Hepatic stellate cell (primary cell): Measurements from ENCODE around the gene DYSF.

ENCODE experiments used
- DNase-seq: peaks from one replicate; pipeline ENCODE4 v3.0.0; 2011; ENCODE audit warnings: low spot score

The DYSF gene

DNA sequence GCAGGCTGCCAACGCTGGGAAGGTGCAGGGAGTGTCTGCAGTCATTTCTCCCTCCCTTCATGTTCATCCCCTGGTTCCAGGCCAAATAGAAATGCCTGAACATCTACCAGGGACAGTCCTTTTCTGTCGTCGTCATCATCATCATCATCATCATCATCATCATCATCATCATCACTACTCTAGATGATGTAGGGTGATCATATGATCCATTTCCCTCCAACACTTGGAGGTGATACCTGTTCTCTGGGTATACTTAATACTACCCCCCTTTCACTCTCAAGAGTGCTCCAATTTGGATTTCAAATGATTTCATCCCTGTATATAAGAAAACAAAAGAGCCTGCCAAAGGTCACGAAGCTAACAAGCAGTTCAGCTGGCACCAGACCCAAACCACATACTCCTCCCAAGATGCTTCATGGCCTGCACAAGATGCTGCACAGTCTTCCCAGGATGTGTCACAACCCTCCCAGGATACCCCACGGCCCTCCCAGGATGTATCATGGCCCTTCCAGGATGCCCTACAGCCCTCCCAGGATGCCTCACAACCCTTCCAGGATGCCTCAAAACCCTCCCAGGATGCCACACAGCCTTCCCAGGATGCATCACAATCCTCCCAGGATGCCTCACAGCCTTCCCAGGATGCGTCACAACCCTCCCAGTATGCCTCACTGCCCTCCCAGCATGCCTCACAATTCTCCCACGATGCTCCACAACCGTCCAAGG is 257.9 kb downstream of the DYSF start:
- peak; percentile 49 for DNase-seq

DNA sequence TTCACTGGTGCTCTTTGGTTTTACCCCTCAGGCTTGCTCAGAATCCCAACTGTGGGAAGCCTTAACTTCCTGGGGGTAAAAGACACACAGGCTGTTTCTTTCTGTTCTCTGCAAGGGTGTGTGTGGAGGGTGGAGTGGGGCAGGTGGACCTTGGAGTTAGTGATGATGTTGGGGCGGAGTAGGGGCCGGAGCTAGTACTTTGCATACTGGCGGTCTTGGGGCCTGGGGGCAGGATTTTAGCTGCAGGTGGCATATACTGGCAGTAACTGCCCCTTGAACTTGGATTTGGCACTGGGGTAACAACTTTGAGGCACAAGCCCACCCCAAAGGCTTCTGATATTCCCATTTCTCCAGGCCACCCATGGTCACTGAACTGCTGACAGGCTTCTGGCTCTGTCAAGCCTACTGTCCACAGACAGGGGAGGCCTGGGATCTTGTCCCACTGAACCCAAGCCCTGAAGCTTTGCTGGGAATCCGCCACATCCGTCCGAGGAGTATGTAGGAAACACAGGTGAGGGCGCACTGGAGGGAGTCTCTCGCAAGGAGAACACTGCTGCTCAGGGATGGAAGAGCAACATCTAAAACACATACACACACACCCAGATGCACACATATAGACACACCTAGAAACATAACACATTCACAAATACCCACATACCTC is 258.9 kb downstream of the DYSF start:
- DNase-seq: no peak

DNA sequence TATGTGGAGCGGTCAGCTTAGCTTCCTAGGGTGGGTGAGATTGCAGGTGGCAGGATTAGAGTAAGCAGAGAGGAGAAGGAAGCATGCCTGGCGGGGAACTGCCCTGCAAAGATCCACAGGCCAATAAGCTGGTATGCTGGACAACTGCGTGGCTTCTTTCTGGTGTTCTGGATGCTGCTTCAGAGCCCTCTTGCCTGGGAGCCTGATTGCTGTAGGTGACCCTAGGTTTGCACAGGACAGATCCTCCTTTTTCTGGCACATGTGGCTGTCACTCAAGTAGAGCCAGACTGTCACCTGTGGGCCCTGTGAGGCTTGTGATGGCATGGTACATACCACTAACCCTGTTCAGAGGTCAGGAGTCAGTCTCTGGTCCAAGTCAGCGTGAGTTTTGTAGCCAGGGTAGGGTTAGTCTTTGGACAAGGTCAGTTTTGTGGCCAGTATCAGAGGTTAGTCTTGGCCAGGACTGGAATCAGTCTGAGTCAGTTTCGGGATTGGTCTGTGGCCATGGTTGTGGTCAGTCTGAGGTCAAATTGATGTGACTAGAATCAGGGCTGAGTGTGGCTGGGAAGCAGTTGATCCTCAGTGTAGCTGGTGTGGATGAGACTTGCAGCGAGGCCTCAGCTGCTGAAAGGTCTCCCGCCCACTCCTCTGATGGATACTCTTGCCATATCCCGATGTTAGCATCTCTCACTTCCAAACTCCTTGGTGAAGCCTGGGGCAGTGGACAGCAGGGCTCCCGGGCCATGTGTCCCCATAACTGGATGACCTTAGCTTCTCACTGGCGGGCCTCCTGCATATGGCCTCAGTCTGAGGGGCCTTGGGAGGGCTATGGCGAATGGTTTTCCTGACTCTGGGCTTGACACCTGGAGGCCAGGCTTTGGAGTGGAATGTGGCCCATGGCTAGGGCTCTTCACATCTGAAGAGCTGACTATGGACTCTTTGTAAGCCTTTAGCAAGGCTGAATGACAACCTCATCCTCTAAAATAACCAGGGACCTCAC is 260.5 kb downstream of the DYSF start:
- DNase-seq: peak; percentile 67

DNA sequence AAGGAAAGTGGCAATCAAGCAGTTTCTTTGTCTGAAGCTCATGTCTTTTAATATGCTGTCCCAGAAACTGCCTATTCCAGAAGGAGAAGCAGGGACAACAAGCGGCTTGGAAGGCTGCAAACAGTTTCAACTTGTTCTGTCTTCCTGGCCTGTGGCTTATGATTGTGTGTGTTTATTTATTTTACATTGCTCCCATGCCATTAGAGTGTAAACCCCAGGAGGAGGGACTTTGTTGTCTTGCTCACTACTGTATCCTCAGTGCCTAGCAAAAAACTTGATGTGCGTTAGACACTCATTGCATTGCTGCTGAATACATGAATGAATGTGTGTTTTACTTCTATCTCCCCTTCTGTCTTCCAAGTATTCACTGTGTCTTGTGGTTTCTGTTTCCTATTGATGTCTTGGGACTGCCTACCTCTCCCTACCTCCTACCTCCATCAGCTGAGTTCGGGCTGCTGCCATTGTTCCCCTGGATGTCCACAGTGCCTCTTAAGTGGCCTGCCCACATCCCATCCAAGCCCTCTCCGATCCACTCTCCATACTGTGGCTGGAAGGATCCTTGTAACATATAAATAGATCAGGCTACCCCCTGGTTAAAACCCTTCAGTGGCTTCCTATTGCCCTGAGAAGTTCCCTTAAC is 261.4 kb downstream of the DYSF start:
- no peak for DNase-seq

DNA sequence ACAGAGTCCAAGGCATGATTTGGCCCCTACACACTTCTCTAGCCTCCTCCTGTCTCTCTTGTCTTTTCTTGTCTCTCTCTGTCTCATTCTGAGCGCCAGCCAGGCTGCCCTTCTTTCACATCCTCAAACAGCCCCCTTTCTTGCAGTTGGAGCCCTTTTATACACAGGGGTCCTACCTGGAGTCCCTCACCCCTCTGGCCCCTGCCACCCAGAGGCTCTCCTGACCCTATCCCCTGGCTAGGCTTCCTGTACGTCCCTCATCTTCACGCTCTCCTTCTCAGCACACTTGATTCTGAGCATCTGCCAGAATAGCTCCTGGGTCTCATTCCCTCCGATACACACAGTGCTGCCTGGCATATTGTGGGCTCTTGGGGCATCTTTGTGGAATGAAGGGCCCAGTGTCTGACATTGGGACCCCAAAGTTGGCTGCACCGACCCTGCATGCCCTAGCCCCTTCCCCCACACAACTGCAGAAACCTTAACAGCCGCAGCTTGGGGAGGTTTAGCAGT is 261.9 kb downstream of the DYSF start:
- DNase-seq: no peak

DNA sequence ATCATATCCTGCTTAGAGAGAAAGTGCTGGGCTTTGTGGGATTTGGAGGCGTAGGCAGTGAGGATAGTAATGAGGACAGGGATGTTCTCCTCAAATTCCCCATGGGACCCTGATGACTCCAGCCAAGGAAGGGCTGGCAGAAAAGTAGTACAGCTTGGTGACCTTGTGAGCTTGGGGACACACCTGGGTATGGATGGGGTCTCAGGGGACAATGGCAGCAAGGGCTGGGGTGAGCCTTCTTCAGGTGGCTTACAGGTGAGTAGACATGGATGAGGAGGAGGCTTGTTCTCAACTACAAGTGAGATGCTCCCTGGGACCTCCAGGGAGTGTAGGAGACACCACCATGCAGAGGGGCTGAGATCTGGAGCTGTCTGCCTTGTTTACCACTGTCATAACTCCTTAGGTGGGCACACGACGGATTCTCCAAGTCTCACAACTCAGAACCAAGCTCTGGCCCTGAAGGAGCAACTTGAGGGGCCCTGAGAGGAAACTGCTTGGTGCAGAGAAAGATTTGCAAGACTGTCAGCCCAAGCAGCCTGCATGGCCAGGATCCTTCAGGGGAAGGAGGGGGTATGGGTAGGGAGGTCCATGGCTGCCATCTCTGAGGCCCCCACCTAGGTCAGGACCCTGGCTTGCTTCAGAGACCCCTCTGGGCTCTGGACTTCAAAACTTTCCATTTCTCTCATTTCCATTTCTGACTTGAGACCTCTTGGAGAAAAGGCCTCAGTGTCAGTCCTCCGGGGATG is 262.8 kb downstream of the DYSF start:
- no peak for DNase-seq

DNA sequence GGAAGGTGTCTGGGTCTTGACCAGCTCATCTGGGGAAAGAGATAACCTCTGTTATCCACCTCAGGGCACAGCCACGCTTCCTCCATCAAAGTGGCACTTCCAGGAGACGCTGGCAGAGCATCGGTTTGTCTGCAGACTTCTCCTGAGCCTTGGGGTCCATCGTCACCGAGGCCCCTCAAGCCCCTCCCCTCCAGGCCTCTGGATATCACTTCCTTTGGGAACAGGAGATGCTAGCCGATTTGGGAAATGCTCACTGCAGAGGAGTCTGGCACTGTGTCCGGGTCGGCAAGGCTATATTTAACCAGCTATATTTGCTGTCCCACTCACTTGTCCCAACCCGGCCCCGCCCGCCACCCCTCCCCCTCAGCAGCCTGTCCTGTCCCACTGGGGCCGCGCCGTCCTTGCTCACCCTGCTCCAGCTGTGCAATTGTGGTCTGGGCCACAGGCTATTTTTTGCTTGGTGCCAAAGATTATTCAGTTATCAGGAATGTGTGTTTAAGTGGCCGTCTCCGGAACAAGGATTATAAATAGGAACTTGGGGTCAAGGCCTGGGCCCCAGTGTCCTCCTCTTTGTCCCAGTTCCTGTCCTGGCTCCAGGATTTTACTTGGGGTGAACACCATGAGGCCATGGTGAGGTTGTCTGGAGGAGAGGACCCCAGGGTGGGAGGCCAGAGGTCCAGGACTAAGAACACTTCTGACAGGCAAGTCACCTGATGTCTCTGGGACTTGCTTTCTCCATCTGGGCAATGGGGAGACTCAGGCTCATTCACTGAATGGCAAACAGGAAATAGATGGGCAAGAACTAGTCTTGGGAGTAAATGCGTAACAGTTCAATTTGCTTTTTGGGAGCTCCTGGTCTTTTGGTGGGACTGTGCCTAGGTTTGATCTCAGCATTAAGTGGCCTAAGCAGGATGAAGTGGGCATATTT is 263.6 kb downstream of the DYSF start:
- DNase-seq: peak; percentile 92

DNA sequence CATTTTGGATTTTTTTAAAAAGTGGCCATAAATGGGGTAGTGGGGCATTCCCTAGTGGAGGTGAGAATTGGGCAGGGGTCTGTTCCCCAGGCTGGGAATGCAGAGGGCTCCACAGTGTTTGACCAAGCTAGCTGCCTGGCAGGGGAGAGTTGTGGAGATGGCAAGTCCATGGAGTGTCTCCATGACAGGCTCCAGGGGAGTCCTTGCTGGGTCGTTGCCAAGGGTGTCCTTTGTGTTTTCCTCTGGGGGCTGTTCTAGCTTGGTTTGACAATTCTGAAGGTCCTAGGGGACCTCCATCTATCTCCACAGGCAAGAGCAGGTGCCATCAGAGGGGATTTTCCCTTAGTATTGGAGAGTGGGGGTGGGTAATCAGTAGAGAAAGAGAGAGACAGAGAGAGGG is 265.3 kb downstream of the DYSF start:
- no peak for DNase-seq

DNA sequence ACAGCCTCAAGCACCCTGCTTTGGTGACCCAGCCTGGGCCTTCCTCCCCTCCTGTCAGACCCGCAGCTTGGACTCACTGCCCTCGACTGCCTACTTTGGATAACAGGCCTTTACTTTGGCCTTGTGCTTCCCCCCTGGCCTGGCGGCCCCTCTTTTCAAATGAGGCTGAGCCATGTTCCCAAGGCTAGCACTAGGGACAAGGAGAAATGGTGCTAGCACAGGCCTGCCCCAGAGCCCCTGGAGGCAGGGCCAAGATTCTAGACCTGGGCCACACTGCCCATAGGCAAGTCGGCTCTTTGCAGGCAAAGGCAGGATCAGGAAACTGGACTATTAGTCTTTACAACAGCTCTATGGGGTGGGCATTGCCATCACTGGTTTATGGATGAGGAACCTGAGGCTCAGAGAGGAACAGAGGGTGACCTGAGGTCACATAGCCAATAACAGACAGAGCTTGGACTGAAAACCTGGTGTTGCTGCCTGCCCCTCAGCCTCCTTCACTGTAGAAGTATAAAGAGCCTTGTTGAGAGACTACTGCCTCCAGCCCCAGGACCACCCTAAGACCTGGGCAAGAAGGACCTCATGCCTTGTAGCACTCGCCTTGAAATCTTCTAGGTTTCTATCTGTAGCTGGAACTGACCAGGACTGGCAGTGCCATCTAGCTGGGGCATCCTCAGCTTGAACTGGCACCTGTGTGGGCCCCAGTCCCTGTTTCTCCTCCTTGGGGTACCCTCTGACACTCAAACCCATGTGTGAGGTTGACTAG is 266.3 kb downstream of the DYSF start:
- no peak for DNase-seq

DNA sequence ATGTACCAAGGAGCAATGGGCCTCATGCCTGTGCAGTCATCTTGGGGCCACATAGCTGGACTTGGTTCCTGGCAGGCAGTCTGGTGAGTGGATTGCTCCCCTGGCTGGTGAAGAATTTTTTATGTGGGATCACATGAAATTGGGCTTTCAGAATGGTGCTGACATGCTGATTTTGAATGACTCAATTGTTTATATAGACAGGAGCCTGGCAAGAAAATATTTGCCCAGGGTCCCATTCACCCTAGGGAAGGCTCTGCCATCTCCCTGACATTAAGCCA is 266.9 kb downstream of the DYSF start:
- no peak for DNase-seq

DNA sequence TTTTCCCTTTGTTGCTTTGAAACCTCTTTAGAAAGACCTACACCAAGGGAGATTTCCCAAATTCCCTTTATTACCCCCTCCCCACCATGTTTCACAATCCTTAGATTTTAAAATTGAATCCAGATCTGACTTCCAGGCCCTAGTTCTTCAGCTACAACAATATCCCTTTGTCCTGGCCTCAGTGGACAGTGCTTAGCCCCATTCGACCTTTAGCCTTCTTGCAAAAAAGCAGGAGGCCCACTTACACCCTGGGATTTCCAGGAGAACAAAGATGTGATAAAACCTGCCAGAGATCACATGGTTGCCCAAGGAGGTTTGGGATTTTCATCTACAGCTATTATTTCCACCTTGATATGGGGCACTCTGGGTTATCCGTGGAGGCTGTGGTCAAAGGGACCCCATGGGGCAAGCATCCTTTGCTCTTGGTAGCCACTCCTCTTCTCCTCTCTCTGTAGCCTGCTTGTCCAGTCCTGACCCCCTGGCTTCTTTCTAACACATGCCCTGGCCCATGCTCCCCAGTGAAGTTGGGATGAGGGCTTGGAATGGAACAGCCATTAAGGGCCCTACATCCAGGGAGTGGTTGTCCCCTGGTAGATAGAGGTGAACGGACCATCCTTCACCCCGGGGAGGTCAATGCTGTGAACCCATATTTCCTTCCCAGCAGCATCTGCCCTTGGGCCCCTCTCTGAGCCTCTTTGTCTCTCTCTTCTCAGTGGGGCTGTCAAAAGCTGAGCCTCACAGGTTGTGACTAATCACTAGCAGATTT is 267.4 kb downstream of the DYSF start:
- DNase-seq: no peak

DNA sequence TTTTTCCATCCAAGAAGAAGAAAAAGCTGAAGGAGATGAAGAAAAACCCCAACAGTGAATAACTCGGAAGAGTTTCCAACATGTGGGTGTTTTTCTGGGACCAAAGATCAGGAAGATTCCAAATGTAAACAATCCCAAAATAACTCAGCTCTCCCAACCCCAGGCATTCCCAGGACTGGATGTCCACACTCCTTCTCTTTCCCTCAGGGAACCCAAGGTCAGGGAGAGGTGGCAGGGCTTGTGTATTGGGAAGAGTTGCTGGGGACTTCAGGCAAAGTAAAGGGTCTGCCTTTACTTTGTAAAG is 268.0 kb downstream of the DYSF start:
- DNase-seq: no peak

DNA sequence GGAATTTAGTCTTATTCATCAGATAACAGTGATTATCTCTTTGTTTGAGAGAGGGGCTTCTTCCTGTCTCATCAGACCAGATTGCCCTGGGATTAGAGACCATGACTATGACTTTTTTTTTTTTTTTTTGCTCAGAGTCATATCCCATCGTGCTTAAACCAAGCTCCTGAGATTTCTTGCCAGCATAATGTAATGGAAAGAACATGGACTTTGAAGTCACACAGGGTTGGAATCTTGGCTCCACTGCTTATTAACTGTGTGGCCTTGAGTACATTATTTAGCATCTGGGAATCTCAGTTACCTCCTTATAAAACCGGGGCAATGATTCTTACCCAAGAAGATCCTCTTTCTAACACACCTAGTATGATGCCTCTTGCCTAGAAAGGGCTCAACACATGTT is 268.3 kb downstream of the DYSF start:
- no peak for DNase-seq

DNA sequence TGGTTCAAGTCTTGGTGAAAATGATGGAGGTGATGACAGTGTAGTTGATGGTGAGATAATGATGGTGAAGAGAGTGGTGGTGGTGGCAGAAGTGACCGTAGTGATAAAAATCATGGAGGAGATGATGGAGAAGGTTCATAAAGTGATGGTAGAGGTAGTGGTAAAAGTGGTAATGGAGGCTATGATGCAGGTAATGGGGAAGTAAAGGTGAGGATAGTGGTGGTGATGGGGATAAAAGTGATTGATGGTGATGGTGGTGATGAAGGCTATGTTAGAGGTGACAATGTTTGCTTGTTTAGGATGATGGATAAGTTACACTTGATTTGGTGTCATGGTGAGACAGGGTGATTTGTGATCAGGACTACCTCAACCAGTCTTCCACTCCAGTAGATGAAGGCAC is 268.9 kb downstream of the DYSF start:
- DNase-seq: no peak

DNA sequence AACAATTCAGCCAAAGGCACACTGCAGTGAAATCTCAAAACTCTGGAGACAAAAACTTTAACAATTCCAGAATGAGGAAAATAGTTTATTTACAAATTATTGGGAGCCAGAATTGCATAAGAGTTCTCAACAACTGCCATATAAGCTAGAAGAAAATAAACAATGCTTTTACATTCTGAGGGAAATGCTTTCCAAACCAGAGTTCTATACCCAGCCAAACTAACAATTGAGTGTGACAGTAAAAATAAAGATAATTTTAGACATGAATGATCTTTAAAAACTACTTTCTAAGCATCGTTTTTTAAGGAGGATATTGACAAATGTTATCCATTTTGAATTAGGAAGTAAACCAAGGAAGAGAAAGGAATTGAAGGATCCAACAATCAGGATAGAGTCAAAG is 271.4 kb downstream of the DYSF start:
- no peak for DNase-seq

DNA sequence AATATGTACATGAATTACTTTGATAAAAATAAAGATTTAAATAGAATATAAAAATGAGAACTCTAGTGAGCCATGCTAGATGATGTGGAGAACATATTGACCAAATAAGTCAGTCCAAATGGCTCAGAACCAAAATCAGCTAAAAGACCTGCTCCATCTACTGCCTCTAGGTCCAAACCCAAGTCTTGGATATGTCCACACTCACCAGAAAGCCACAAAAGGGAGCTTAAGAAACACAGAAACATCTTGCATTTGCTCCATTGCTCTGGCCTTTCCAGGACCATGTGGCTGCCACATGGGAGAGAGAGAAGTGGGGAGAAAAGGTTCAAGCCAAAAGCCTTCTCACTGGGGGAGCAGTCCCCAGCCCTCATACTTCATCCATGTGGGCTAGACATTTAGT is 272.5 kb downstream of the DYSF start:
- no peak for DNase-seq

DNA sequence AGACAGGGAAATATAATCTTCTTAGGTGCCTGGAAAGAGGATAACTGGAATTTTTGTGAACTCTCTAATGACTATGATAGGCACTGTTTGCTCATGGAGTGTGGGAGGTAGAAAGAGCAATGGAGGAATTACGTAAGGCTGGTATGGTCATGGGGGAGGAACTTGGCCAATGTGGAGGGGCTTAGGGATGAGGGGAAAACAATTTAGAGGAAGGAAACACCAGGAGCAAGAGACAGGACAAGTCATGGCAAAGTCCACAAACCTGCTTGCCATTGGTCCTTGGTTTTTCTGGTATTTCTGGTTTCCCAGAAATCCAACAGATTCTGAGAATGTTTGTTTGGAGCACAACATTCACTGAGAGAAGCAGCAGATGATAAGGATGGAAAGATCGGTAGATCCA is 274.2 kb downstream of the DYSF start:
- DNase-seq: no peak

DNA sequence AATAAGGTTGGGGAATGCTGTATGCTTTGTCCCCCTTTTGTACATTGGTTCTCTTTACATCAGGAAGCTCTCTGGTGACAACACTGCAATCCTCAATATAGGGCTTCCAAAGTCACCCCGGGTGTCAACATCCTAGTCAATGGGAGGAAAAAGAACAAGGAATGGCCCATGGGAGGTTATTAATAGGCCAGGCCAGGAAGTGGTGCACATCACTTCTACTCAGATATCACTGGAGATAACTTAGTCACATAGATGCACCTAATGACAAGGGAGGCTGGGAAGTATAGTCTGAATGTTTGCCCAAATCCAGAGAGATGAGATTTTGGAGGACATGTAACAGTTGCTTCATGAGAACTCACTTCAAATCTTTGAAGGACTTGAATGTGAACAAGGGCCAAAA is 274.7 kb downstream of the DYSF start:
- DNase-seq: no peak

DNA sequence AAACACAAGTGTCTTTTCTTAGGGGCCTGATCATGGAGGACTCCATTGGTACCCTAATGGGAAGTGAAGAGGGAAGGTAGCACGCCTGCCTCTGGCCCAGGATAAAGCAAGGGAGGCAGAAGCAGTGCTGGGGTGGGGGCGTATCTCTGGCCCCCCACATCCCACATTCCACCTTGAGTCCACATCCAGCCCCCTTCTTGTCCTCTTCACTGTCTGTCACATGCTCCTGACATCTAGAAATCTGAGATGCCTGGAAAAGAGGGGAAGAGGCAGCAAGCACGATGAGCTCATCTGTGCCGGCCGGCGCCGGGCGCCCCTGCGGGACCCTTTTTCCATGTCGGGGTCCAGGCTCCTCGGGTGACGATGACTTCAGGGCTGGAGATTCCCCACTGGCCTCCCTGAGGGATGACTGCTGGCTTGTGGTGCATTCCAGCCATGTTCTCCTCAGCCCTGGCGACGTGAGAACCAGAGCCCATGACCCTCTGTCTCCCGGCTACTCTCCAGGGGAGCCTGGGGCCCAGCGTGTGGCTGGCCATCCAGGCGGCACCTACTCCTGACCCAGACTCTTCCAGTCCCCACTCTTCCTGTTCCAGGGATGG is 277.5 kb downstream of the DYSF start:
- DNase-seq: no peak
